Measurements from ENCODE around the gene ITIH5. TPM values are rescaled to one million over a fixed set of nuclear protein-coding genes. Genes with fewer than 3 reads are reported as not detected.

Gene ITIH5
- total and polyA plus RNA-seq, 2 donors (not counting 1 experiment from before 2014, with no cell fraction given): not detected

DNA sequence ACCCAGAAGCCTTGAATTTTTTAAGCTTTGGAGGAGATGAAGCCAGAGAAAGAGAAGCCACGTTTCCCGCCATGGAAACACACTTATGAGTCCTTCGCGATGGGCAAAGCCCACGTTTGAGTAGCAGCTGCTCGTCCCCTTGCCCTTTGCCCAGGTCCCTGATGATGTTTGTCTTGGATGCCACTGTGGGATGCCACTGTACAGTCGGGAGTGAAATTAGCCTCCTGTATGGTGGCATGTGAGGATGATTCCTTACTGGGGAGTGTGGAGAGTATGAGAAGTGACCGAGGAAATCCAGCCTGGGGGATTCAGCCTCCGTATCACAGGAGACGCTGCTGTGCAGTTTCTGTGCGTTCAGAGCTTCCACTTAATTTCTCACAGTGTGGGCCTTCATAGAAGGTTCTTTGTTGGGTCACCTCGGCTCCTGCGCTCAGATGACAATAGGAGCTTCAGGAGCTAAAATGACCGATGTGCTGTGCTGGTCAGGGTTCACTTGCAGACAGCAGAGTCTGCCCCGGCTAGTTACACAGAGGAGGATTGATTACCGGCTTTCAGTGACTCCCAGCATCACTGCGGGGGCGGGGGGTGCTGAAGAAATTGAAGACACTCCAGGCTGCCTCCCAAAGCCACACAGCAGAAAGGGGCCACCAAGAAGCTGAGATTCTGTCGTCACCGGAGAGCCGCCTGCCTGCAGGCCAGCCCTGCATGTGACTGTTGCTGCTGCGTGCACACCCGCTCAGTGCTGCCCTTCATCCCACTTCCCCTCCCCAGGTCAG lies 133.9 kb downstream of the ITIH5 start:
- Mint-ChIP-seq H3K4me1 (no peaks in the 10 kb centered on the region), H3K27me3 (peaks cover 32% of the 10 kb centered on the region), H3K27ac (no peak overlapping the region), H3K4me3 (no peak overlapping the region), H3K9me3 (ENCODE audit: insufficient read depth) (no peaks in the 10 kb centered on the region)
- DNase-seq: no peak
- Histone ChIP-seq H3K27me3 (replicated peaks in 1 of 4; ENCODE audit: control extremely low read depth in 1 of 4, control insufficient read depth in 3 of 4, insufficient read depth in 4 of 4, low read length in 3 of 4) (peaks cover 0 to 6% (median 2%) of the 10 kb centered on the region in 4 experiments), H3K36me3 (replicated peaks in 1 of 2; ENCODE audit: control extremely low read depth in 1 of 2, control insufficient read depth in 1 of 2, extremely low read depth in 1 of 2, insufficient read depth in 2 of 2, low read length in 1 of 2) (no peaks in the 10 kb centered on the region), H3K4me2 (replicated peaks; ENCODE audit: low read depth, low read length, poor library complexity, severe bottlenecking) (no peak overlapping the region), H3K79me2 (ENCODE audit: control insufficient read depth, insufficient read depth, low read length) (no peaks in the 10 kb centered on the region), H3K9me3 (ENCODE audit: control extremely low read depth in 1 of 3, control insufficient read depth in 2 of 3, insufficient read depth in 1 of 3, low read length in 2 of 3) (no peaks in the 10 kb centered on the region), H3K4me3 (ENCODE audit: control extremely low read depth in 1 of 5, extremely low read depth in 1 of 5, insufficient read depth in 1 of 5, low read depth in 2 of 5, low read length in 4 of 5) (no peak overlapping the region), H4K20me1 (ENCODE audit: control insufficient read depth, insufficient read depth, low read length, poor library complexity, severe bottlenecking) (no peaks in the 10 kb centered on the region), H3K4me1 (ENCODE audit: control insufficient read depth in 2 of 2, insufficient read depth in 2 of 2, low read length in 2 of 2) (no peaks in the 10 kb centered on the region), H3K27ac (ENCODE audit: low read length in 2 of 2) (no peak overlapping the region), H2AFZ (ENCODE audit: insufficient read depth, low read depth, low read length, poor library complexity, severe bottlenecking) (no peak overlapping the region), H3K9ac (ENCODE audit: low read length) (no peak overlapping the region)
- CTCF ChIA-PET: interaction anchor here (1.4 kb wide), 1 partner anchor 9 kb away, joined by 4 read pairs; no protein-coding TSS in a partner anchor
- intact Hi-C loops (cut with micrococcal nuclease): no loop called here
- TF ChIP-seq, protein P1, sequence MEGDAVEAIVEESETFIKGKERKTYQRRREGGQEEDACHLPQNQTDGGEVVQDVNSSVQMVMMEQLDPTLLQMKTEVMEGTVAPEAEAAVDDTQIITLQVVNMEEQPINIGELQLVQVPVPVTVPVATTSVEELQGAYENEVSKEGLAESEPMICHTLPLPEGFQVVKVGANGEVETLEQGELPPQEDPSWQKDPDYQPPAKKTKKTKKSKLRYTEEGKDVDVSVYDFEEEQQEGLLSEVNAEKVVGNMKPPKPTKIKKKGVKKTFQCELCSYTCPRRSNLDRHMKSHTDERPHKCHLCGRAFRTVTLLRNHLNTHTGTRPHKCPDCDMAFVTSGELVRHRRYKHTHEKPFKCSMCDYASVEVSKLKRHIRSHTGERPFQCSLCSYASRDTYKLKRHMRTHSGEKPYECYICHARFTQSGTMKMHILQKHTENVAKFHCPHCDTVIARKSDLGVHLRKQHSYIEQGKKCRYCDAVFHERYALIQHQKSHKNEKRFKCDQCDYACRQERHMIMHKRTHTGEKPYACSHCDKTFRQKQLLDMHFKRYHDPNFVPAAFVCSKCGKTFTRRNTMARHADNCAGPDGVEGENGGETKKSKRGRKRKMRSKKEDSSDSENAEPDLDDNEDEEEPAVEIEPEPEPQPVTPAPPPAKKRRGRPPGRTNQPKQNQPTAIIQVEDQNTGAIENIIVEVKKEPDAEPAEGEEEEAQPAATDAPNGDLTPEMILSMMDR (IDR thresholded peaks at IDR 0.05): no peak
- TF ChIP-seq EZH2 (IDR thresholded peaks at IDR 0.05; ENCODE audit: borderline replicate concordance, insufficient read depth, low read depth, low read length, poor library complexity, severe bottlenecking): no peak
- no peak for ATAC-seq (ENCODE audit: low read depth)
- WGBS (ENCODE audit: insufficient coverage): 89% methylated on average over 20 of the region's 23 CpGs
- POLR2A ChIA-PET: no interaction called here

DNA sequence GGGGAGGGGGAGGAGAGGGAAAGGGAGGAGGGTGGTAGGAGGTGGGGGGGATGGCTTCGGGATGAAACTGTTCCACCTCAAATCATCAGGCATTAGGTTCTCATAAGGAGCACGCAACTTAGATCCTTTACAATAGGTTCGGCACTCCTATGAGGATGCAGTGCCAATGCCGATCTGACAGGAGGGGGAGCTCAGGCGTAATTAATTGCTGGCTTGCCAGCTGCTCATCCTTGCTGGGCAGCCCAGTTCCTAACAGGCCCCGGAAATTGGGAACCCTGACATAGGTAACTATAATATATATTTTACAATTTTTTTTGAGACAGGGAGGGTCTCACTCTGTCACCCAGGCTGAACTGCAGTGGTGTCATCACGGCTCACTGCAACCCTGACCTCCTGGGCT lies 137.1 kb downstream of the ITIH5 start:
- Histone ChIP-seq H3K9me3 (ENCODE audit: control extremely low read depth in 1 of 3, control insufficient read depth in 2 of 3, insufficient read depth in 1 of 3, low read length in 2 of 3) (no peaks in the 10 kb centered on the region), H3K27me3 (replicated peaks in 1 of 4; ENCODE audit: control extremely low read depth in 1 of 4, control insufficient read depth in 3 of 4, insufficient read depth in 4 of 4, low read length in 3 of 4) (peaks cover 0 to 6% (median 2%) of the 10 kb centered on the region in 4 experiments), H3K4me1 (ENCODE audit: control insufficient read depth in 2 of 2, insufficient read depth in 2 of 2, low read length in 2 of 2) (no peaks in the 10 kb centered on the region), H3K4me2 (replicated peaks; ENCODE audit: low read depth, low read length, poor library complexity, severe bottlenecking) (no peak overlapping the region), H3K79me2 (ENCODE audit: control insufficient read depth, insufficient read depth, low read length) (no peaks in the 10 kb centered on the region), H3K9ac (ENCODE audit: low read length) (no peak overlapping the region), H2AFZ (ENCODE audit: insufficient read depth, low read depth, low read length, poor library complexity, severe bottlenecking) (no peak overlapping the region), H4K20me1 (ENCODE audit: control insufficient read depth, insufficient read depth, low read length, poor library complexity, severe bottlenecking) (no peaks in the 10 kb centered on the region), H3K36me3 (replicated peaks in 1 of 2; ENCODE audit: control extremely low read depth in 1 of 2, control insufficient read depth in 1 of 2, extremely low read depth in 1 of 2, insufficient read depth in 2 of 2, low read length in 1 of 2) (no peaks in the 10 kb centered on the region), H3K4me3 (ENCODE audit: control extremely low read depth in 1 of 5, extremely low read depth in 1 of 5, insufficient read depth in 1 of 5, low read depth in 2 of 5, low read length in 4 of 5) (no peak overlapping the region), H3K27ac (ENCODE audit: low read length in 2 of 2) (no peak overlapping the region)
- H3K9me3 Mint-ChIP-seq (ENCODE audit: insufficient read depth): no peaks in the 10 kb centered on the region
- H3K27ac Mint-ChIP-seq: no peak overlapping the region
- ChIA-PET POLR2A (no interaction called here), CTCF (interaction anchor here (0.5 kb wide), 1 partner anchor 55 kb away, joined by 3 read pairs; no protein-coding TSS in a partner anchor)
- no peak for ATAC-seq (ENCODE audit: low read depth)
- TF ChIP-seq EZH2 (IDR thresholded peaks at IDR 0.05; ENCODE audit: borderline replicate concordance, insufficient read depth, low read depth, low read length, poor library complexity, severe bottlenecking): no peak
- TF ChIP-seq, protein P1 (IDR thresholded peaks at IDR 0.05): no peak
- peaks cover 4% of the 10 kb centered on the region for H3K4me1 Mint-ChIP-seq
- intact Hi-C loops (cut with micrococcal nuclease): loop anchor here (5.0 to 10.0 kb wide), 2 partner anchors 57 to 85 kb away; no protein-coding TSS in a partner anchor
- no peak for DNase-seq
- H3K27me3 Mint-ChIP-seq: peaks cover 37% of the 10 kb centered on the region
- H3K4me3 Mint-ChIP-seq: no peak overlapping the region
- 81% methylated on average over 3 of the region's 7 CpGs for WGBS (ENCODE audit: insufficient coverage)
